Stimulated activated naive B cell treated with anti-CD40 and anti-IgM and Interleukin-4, amounts not matched to agents 10 μg/mL and 1 μg/mL and 100 μg/mL, for 72 hours (primary cell): Measurements from ENCODE around the gene TRMT112.

Experiments
- ATAC-seq, 2 donors: fragments of 150-1000 bp; cut with Tn5 transposase; replicated peaks; 2 replicates each; pipeline ENCODE4 v1.10.0; 2021; ENCODE audit warnings: moderate library complexity in 1 of 2
- DNase-seq: peaks from one replicate; pipeline ENCODE4 v3.0.0; 2021
- H3K27ac Mint-ChIP-seq: one replicate; pipeline ENCODE4 v1.8.0; 2022; ENCODE audit warnings: mild to moderate bottlenecking, mixed read lengths
- H3K27me3 Mint-ChIP-seq, 2 donors: one replicate each; pipeline ENCODE4 v1.8.0; 2022; ENCODE audit warnings: mixed read lengths in 2 of 2
- H3K36me3 Mint-ChIP-seq, 2 donors: one replicate each; pipeline ENCODE4 v1.8.0; 2022; ENCODE audit warnings: mixed read lengths in 2 of 2, mild to moderate bottlenecking in 1 of 2
- H3K4me1 Mint-ChIP-seq, 2 donors: one replicate each; pipeline ENCODE4 v1.8.0; 2022; ENCODE audit warnings: mixed read lengths in 2 of 2, mild to moderate bottlenecking in 1 of 2
- H3K4me3 Mint-ChIP-seq, 2 donors: one replicate each; pipeline ENCODE4 v1.8.0; 2022; ENCODE audit warnings: mild to moderate bottlenecking in 2 of 2, mixed read lengths in 2 of 2, moderate library complexity in 1 of 2
- H3K9me3 Mint-ChIP-seq, 2 donors: one replicate each; pipeline ENCODE4 v1.8.0; 2022; ENCODE audit warnings: mixed read lengths in 2 of 2, mild to moderate bottlenecking in 1 of 2

The TRMT112 gene

DNA sequence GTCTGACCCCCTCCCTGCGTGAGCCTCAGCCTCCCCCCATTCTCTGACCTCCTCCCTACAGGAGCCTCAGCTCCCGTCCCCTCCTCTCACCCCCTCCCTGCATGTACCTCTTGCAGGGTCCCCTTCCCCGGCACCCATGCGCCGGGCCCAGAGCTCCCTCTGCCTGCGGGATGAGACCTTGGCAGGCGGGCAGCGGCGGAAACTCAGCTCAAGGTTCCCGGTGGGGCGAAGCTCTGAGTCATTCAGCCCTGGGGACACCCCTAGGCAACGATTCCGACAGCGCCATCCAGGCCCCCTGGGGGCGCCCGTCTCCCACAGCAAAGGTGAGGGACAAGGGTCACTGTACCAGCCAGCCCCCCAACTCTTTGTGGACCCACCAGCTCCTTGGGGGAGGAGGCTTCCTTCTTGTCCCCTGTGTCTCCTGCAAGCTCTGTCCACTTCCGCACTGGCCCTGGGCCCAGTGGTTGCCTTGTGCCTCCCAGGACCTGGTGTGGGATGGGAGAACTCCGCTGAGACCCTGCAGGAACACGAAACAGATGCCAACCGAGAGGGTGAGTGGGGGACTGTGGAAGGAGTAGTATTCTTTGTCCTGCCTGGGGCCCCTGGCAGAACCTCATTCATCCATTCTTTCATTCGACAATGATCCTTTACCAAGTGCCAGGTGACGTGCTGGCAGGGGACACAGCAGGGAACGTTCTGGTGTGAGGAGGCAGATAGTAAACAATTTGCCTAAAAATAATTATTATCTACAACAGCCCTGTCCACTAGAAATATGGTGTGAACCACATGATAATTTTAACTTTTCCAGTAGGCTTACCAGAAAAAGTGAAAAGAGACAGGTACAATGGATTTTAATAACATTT is 38.0 kb upstream of the TRMT112 start:
- Mint-ChIP-seq H3K9me3 (no peaks in the 10 kb centered on the region), H3K27ac (peak overlapping the region; percentile 5), H3K4me3 (no peak overlapping the region), H3K36me3 (peaks cover 25 to 32% of the 10 kb centered on the region in 2 donors), H3K27me3 (no peaks in the 10 kb centered on the region), H3K4me1 (peaks cover 33 to 59% of the 10 kb centered on the region in 2 donors)
- ATAC-seq: peak; percentile 65 to 66
- peak; percentile 58 for DNase-seq

GRCh38 chr11:64353715-64354506 is 36.6 kb upstream of the TRMT112 start:
- no peaks in the 10 kb centered on the region for H3K27me3 Mint-ChIP-seq
- no peak overlapping the region for H3K27ac Mint-ChIP-seq
- no peaks in the 10 kb centered on the region for H3K9me3 Mint-ChIP-seq
- peaks cover 23 to 49% of the 10 kb centered on the region in 2 donors for H3K4me1 Mint-ChIP-seq
- no peak for DNase-seq
- ATAC-seq: no peak
- no peak overlapping the region for H3K4me3 Mint-ChIP-seq
- peaks cover 29 to 40% of the 10 kb centered on the region in 2 donors for H3K36me3 Mint-ChIP-seq

DNA sequence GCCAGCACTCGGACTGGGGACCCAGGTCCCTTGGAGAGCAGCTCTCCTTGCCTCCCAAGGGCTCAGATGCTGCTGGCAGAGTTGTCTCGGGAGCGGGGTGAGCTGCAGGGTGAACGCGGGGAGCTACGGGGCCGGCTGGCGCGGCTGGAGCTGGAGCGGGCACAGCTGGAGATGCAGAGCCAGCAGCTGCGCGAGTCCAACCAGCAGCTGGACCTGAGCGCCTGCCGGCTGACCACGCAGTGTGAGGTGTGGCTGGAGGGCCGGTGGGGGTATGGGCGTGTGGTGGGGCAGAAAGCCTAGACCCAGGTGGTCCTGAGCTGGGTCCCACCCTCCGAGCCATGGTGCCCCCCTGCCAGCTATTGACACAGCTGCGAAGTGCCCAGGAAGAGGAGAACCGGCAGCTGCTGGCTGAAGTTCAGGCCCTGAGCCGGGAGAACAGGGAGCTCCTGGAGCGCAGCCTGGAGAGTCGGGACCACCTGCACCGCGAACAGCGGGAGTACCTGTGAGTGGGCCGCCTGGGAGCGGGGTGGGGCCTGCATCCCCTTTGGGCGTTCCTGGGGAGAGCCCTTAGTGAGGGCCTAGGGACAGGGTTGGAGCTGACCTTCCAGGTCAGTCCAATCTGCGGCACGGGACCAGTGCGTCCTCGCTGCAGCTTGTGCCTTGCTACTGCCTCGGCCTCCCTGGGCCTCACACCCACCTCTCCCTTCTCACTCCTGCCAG is 35.8 kb upstream of the TRMT112 start:
- H3K4me3 Mint-ChIP-seq: no peak overlapping the region
- DNase-seq (no peak), ATAC-seq (no peak)
- peaks cover 31 to 42% of the 10 kb centered on the region in 2 donors for H3K36me3 Mint-ChIP-seq
- no peaks in the 10 kb centered on the region for H3K9me3 Mint-ChIP-seq
- peaks cover 22 to 43% of the 10 kb centered on the region in 2 donors for H3K4me1 Mint-ChIP-seq
- H3K27me3 Mint-ChIP-seq: no peaks in the 10 kb centered on the region
- no peak overlapping the region for H3K27ac Mint-ChIP-seq

GRCh38 chr11:64352099-64352994 is 35.0 kb upstream of the TRMT112 start:
- H3K27me3 Mint-ChIP-seq: no peaks in the 10 kb centered on the region
- no peak for ATAC-seq
- peaks cover 39 to 40% of the 10 kb centered on the region in 2 donors for H3K36me3 Mint-ChIP-seq
- H3K4me1 Mint-ChIP-seq: peaks cover 18 to 35% of the 10 kb centered on the region in 2 donors
- no peak overlapping the region for H3K27ac Mint-ChIP-seq
- DNase-seq: no peak
- H3K9me3 Mint-ChIP-seq: no peaks in the 10 kb centered on the region
- no peak overlapping the region for H3K4me3 Mint-ChIP-seq

- H3K9me3 Mint-ChIP-seq: no peaks in the 10 kb centered on the region
Measured at GRCh38 chr11:64351136-64351631, 33.8 kb upstream of the TRMT112 start.

GRCh38 chr11:64349404-64349803 is 32.0 kb upstream of the TRMT112 start:
- H3K4me3 Mint-ChIP-seq: no peak overlapping the region
- no peak for DNase-seq
- no peak for ATAC-seq
- H3K9me3 Mint-ChIP-seq: no peaks in the 10 kb centered on the region
- peaks cover 53 to 57% of the 10 kb centered on the region in 2 donors for H3K36me3 Mint-ChIP-seq
- H3K27me3 Mint-ChIP-seq: no peaks in the 10 kb centered on the region
- H3K4me1 Mint-ChIP-seq: peaks cover 18 to 37% of the 10 kb centered on the region in 2 donors
- no peak overlapping the region for H3K27ac Mint-ChIP-seq

More at GRCh38 chr11:64351136-64351631, 33.8 kb upstream of the TRMT112 start:
- Mint-ChIP-seq H3K27me3 (no peaks in the 10 kb centered on the region), H3K27ac (no peak overlapping the region), H3K4me3 (no peak overlapping the region), H3K36me3 (peaks cover 39 to 44% of the 10 kb centered on the region in 2 donors), H3K4me1 (peaks cover 16 to 29% of the 10 kb centered on the region in 2 donors)
- ATAC-seq (peak; percentile 10 to 20), DNase-seq (no peak)

- ATAC-seq (no peak), DNase-seq (no peak)
- Mint-ChIP-seq H3K27me3 (no peaks in the 10 kb centered on the region), H3K4me1 (peaks cover 16 to 36% of the 10 kb centered on the region in 2 donors), H3K27ac (no peak overlapping the region), H3K9me3 (no peaks in the 10 kb centered on the region), H3K4me3 (no peak overlapping the region), H3K36me3 (peaks cover 56 to 59% of the 10 kb centered on the region in 2 donors)
Measured at GRCh38 chr11:64349025-64349387, 31.6 kb upstream of the TRMT112 start.

DNA sequence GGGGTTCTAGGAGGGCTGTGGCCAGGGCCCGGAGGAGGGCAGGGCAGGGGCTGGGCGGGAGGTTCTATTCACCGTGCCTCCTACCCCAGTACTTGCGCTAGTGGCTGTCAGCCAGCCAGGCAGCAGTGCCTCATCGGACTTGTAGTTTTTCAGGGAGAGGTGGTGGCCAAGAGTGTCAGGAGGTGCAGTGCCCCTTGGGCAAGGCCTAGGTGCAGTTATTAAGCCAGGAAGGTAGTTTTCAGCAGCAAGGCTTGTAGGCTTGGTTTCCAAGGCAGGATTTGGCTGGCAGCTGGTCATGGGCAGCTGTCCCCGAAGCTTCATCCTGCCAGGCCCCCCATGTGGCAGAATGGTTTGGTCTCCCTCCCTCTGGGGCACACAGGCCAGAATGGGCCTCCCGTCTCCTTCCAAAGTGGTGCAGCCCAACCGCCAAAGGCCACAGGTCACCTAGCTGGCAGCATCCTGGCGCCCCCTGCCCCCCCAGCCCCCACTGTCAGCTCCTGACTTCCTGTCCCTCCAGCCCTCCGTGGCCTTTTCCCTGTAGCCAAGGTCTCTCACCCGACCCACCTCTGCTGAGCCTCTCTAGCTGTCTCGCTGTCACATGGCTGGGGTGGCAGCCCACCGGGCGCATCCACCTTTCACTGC is 31.1 kb upstream of the TRMT112 start:
- no peak overlapping the region for H3K27ac Mint-ChIP-seq
- H3K27me3 Mint-ChIP-seq: no peaks in the 10 kb centered on the region
- peaks cover 56 to 60% of the 10 kb centered on the region in 2 donors for H3K36me3 Mint-ChIP-seq
- H3K4me3 Mint-ChIP-seq: no peak overlapping the region
- peaks cover 16 to 36% of the 10 kb centered on the region in 2 donors for H3K4me1 Mint-ChIP-seq
- ATAC-seq: no peak
- no peaks in the 10 kb centered on the region for H3K9me3 Mint-ChIP-seq
- DNase-seq: no peak

- Mint-ChIP-seq H3K4me1 (peaks cover 22 to 48% of the 10 kb centered on the region in 2 donors), H3K27ac (peak overlapping the region; percentile 88), H3K9me3 (no peaks in the 10 kb centered on the region), H3K4me3 (no peak overlapping the region), H3K27me3 (no peaks in the 10 kb centered on the region), H3K36me3 (peaks cover 58 to 63% of the 10 kb centered on the region in 2 donors)
- ATAC-seq: no peak
- DNase-seq: no peak
Measured at GRCh38 chr11:64347193-64347867, 30.0 kb upstream of the TRMT112 start.

DNA sequence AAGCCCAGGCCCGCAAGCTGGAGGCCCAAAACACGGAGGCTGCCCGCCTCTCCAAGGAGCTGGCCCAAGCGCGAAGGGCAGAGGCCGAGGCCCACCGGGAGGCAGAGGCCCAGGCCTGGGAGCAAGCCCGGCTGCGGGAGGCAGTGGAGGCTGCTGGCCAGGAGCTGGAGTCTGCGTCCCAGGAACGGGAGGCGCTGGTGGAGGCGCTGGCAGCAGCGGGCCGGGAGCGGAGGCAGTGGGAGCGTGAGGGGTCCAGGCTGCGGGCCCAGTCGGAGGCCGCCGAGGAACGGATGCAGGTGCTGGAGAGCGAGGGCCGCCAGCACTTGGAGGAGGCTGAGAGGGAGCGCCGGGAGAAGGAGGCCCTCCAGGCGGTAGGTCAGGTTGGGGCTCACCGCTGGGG is 27.4 kb upstream of the TRMT112 start:
- H3K4me1 Mint-ChIP-seq: peaks cover 37 to 58% of the 10 kb centered on the region in 2 donors
- H3K27ac Mint-ChIP-seq: no peak overlapping the region
- no peak for DNase-seq
- no peak overlapping the region for H3K4me3 Mint-ChIP-seq
- peaks cover 58 to 66% of the 10 kb centered on the region in 2 donors for H3K36me3 Mint-ChIP-seq
- H3K27me3 Mint-ChIP-seq: no peaks in the 10 kb centered on the region
- no peaks in the 10 kb centered on the region for H3K9me3 Mint-ChIP-seq
- no peak for ATAC-seq

GRCh38 chr11:64343767-64344559 is 26.6 kb upstream of the TRMT112 start:
- Mint-ChIP-seq H3K4me3 (no peak overlapping the region), H3K4me1 (peaks cover 42 to 66% of the 10 kb centered on the region in 2 donors), H3K9me3 (no peaks in the 10 kb centered on the region), H3K27ac (no peak overlapping the region), H3K36me3 (peaks cover 57 to 63% of the 10 kb centered on the region in 2 donors), H3K27me3 (no peaks in the 10 kb centered on the region)
- ATAC-seq (no peak), DNase-seq (no peak)
